GM15510 (cell line): ENCODE data around the gene GRID2IP.

Source experiments
- POLR2A ChIP-seq: IDR thresholded peaks from 3 replicates; pipeline ENCODE4 v1.6.1; 2011; ENCODE audit warnings: borderline replicate concordance; ENCODE audit not compliant: insufficient read length; ENCODE audit errors: extremely low read depth

The GRID2IP gene

DNA sequence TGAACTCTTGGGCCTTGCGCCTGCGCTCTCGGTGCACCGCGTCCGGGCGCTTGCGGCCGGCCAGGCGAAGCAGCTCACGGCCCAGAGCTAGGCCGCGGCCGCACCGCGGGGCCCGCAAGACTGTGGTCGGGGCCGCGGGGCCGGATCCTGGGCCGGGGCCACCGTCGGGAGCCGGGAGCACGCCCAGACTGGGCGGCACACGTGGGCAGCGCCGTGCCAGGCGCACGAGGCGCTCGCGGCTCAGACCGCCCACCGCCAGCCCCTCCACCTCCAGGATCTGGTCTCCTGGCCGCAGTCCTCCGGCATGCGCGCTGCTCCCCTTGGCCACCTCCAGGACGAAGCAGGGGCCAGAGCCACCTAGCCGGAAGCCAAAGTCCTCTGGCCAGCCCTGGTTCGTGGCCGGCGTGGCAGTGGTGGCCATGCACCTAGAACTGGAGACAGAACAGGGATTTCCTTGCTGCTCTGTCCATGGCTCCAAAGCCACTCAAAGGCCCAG is at the start of gene GRID2IP:
TSS of gene GRID2IP (minus strand) at position 446 of the 496 bp plus-strand sequence. CDS start at position 421, 25 bp downstream.
- no peak for TF ChIP-seq POLR2A

DNA sequence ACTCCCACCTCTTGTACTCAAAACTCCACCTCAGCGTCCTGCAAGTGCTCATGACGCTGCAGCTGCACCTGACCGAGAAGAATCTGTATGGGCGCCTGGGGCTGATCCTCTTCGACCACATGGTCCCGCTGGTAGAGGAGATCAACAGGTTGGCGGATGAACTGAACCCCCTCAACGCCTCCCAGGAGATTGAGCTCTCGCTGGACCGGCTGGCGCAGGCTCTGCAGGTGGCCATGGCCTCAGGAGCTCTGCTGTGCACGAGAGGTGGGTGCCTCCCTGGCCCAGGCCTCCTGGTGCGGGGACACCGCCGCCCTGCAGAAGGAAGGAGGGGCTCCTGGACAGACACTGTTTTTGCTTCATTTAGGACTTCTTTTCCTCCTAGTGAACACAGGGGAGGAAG is 48.8 kb upstream of the GRID2IP start:
- TF ChIP-seq POLR2A = no peak

GRCh38 chr7:6590645-6591110 is 39.4 kb upstream of the GRID2IP start:
- TF ChIP-seq POLR2A = no peak

GRCh38 chr7:6589829-6590644 is 38.8 kb upstream of the GRID2IP start, which contains the start of gene INTS15:
Gene INTS15 (plus strand): TSS chr7:6590021. CDS start chr7:6590284, 263 bp downstream.
- TF ChIP-seq POLR2A = peak; percentile 94

- TF ChIP-seq POLR2A = no peak
Observed at GRCh38 chr7:6589151-6589828, 38.0 kb upstream of the GRID2IP start.

DNA sequence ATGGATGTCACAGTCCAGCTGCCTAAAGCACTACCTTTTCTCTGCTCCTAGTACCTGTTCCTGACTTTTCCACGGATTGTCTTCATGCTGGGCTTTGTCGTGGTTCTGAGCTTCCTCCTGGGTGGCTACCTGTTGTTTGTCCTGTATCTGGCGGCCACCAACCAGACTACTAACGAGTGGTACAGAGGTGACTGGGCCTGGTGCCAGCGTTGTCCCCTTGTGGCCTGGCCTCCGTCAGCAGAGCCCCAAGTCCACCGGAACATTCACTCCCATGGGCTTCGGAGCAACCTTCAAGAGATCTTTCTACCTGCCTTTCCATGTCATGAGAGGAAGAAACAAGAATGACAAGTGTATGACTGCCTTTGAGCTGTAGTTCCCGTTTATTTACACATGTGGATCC is 37.3 kb upstream of the GRID2IP start:
- no peak for TF ChIP-seq POLR2A

DNA sequence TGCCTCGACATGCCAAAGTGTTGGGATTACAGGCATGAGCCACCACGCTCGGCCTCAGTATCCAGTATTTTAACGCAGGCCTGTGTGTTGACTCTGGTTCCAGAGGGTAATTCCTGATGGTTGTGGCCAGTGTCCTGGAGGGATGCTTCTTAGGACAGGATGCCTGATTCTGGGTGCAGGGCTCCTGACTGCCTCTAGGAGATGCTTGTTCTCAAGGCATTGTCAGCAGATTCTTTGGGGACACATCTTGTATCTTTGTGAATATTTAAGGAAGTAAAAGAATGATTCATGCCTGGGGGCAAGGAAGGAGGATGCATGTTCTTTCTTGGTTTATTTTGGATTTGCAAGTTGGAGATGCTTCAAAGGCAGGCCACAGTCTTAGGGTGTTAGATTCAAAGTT is 28.2 kb upstream of the GRID2IP start:
- no peak for TF ChIP-seq POLR2A

DNA sequence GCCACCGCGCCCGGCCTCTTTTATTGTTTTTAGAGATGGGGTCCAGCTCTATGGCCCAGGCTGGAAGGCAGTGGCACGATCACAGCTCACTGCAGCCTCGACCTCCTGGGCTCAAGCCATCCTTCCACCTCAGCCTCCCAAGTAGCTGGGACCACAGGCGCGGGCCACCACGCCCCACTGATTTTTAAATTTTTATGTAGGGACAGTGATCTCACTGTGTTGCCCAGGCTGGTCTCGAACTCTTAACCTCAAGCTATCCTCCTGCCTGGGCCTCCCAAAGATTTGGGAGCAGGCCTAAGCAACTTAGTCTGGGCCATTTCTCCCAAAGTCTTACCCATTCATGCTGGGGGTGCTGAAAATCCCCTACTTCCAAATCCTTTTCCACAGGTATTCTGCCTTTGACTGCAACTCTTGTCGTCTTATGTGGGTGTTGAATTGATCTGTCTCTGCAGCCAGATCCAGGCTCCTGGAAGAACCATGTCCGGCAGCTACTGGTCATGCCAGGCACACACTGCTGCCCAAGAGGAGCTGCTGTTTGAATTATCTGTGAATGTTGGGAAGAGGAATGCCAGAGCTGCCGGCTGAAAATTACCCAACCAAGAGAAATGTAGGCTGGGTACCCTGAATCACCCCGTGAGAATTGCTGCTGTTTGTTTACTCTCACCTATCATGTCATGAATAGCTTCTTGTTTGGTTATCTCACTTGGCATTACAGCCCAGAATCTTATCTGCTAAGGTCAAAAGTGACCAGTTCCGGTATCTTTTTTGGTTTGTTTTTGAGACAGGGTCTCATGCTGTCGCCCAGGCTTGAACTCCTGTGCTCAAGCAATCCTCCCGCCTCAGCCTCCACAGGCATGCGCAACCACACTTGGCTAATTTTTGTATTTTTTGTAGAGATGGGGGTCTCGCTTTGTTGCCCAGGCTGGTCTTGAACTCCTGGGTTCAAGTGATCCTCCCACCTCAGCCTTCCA is 27.1 kb upstream of the GRID2IP start:
- TF ChIP-seq POLR2A = no peak

GRCh38 chr7:6577369-6578113 is 26.3 kb upstream of the GRID2IP start, which contains the start of gene ZDHHC4:
Gene ZDHHC4 (plus strand): TSS chr7:6577454. CDS start chr7:6580562, 3,108 bp downstream.
- TF ChIP-seq POLR2A = peak; percentile 98

- TF ChIP-seq POLR2A = no peak
Observed at GRCh38 chr7:6576024-6576866, 25.0 kb upstream of the GRID2IP start.

DNA sequence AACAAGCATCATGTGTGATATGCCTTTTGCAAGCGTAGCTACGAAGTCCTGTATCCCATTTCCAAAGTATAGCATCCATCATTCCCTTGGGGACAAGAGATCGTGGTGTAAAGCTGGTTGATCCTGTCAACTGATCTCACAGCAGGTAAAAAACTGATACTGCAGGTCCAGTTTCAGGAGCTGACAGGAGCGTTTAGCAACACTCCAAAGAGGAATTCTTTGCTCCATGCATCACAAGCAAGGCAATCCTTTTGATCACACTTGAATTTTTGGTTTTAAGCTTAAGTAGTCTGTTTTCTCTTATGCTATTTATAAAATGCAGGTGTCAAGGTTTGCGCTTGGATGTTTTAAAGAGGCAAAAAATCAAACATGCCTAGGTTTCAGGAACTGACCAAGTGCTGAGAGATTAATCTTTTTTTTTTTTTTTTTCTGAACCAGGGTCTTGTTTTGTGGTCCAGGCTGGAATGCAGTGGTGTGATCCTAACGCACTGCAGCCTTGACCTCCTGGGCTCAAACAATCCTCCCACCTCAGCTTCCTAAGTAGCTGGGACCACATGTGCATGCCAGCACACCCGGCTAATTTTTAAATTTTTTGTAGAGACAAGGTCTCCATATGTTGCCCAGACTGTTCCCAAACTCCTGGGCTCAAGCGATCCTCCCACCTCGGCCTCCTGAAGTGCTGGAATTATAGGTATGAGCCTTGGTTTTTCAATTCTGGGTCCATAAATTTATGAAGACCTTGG is 24.2 kb upstream of the GRID2IP start:
- no peak for TF ChIP-seq POLR2A

- TF ChIP-seq POLR2A = no peak
Observed at GRCh38 chr7:6571160-6571779, 20.0 kb upstream of the GRID2IP start.
